Neuronal stem cell (in vitro differentiated cells): Measurements from ENCODE around the gene LDB2.

Experiments used
- DNase-seq: peaks from one replicate; pipeline ENCODE4 v3.0.0-alpha.2; 2013; ENCODE audit warnings: low spot score
- H2AFZ ChIP-seq: one replicate; pipeline ENCODE4 v1.6.1; 2013; ENCODE audit warnings: mild to moderate bottlenecking, low read length, inconsistent platforms
- H2AK5ac ChIP-seq: 2 replicates; pipeline ENCODE4 v1.6.1; 2013; ENCODE audit warnings: low read depth, mild to moderate bottlenecking, inconsistent platforms, low read length, moderate library complexity, mixed read lengths
- H2BK120ac ChIP-seq: 2 replicates; pipeline ENCODE4 v1.6.1; 2013; ENCODE audit warnings: low read depth, mild to moderate bottlenecking, inconsistent platforms, low read length, moderate library complexity, mixed read lengths
- H2BK12ac ChIP-seq: one replicate; pipeline ENCODE4 v1.6.1; 2013; ENCODE audit warnings: low read length, inconsistent platforms
- H2BK15ac ChIP-seq: 2 replicates; pipeline ENCODE4 v1.6.1; 2013; ENCODE audit warnings: mild to moderate bottlenecking, low read length, inconsistent platforms, mixed read lengths
- H2BK5ac ChIP-seq: one replicate; pipeline ENCODE4 v1.6.1; 2013; ENCODE audit warnings: inconsistent platforms, mild to moderate bottlenecking, low read length, moderate library complexity
- H3K14ac ChIP-seq: one replicate; pipeline ENCODE4 v1.6.1; 2013; ENCODE audit warnings: low read length, inconsistent platforms
- H3K18ac ChIP-seq: 2 replicates; pipeline ENCODE4 v1.6.1; 2013; ENCODE audit warnings: low read length, inconsistent platforms
- H3K23ac ChIP-seq: 2 replicates; pipeline ENCODE4 v1.6.1; 2013; ENCODE audit warnings: low read depth, mild to moderate bottlenecking, mixed read lengths, low read length, inconsistent platforms; ENCODE audit not compliant: poor library complexity
- H3K27ac ChIP-seq: replicated peaks from 3 replicates; pipeline ENCODE4 v1.5.1; 2013; ENCODE audit warnings: low read length, inconsistent platforms
- H3K27me3 ChIP-seq, 3 experiments: 2 replicates each; pipeline ENCODE4 v1.6.1; 2013; ENCODE audit warnings: low read length in 3 of 3, mild to moderate bottlenecking in 2 of 3, inconsistent platforms in 1 of 3, low read depth in 1 of 3, mixed read lengths in 1 of 3, moderate library complexity in 1 of 3; ENCODE audit not compliant: control insufficient read depth in 3 of 3, insufficient read depth in 3 of 3
- H3K36me3 ChIP-seq, 2 donors: replicated peaks in 1 of 2; 2 replicates each; pipeline ENCODE4 v1.6.1; 2013; ENCODE audit warnings: low read length in 2 of 2; ENCODE audit not compliant: control insufficient read depth in 2 of 2, insufficient read depth in 2 of 2
- H3K4ac ChIP-seq: 2 replicates; pipeline ENCODE4 v1.6.1; 2013; ENCODE audit warnings: inconsistent platforms, mild to moderate bottlenecking, low read length, moderate library complexity
- H3K4me1 ChIP-seq, 2 donors: 1 replicate in 1 of 2; 2 replicates in 1 of 2; pipeline ENCODE4 v1.6.1; 2013; ENCODE audit warnings: low read length in 2 of 2, low read depth in 1 of 2; ENCODE audit not compliant: control insufficient read depth in 2 of 2, insufficient read depth in 1 of 2
- H3K4me2 ChIP-seq: one replicate; pipeline ENCODE4 v1.6.1; 2013; ENCODE audit warnings: mild to moderate bottlenecking, low read length, inconsistent platforms; ENCODE audit not compliant: insufficient read depth, poor library complexity, severe bottlenecking
- H3K4me3 ChIP-seq, 2 donors: 2 replicates each; pipeline ENCODE4 v1.5.1; 2013; ENCODE audit warnings: low read length in 2 of 2, mild to moderate bottlenecking in 2 of 2, inconsistent platforms in 1 of 2, moderate library complexity in 1 of 2
- H3K79me1 ChIP-seq: one replicate; pipeline ENCODE4 v1.6.1; 2013; ENCODE audit warnings: low read depth, mild to moderate bottlenecking, inconsistent platforms, low read length, moderate library complexity
- H3K9ac ChIP-seq: one replicate; pipeline ENCODE4 v1.6.1; 2013; ENCODE audit warnings: mild to moderate bottlenecking, low read depth, low read length, inconsistent platforms; ENCODE audit not compliant: poor library complexity
- H3K9me3 ChIP-seq, 2 donors: replicated peaks in 1 of 2; 2 replicates each; pipeline versions ENCODE3 to v1.6.1; 2013; ENCODE audit warnings: low read length in 2 of 2, mild to moderate bottlenecking in 2 of 2, inconsistent platforms in 1 of 2, low read depth in 1 of 2, mixed read lengths in 1 of 2, moderate library complexity in 1 of 2; ENCODE audit not compliant: control insufficient read depth in 2 of 2, insufficient read depth in 1 of 2
- H4K8ac ChIP-seq: one replicate; pipeline ENCODE4 v1.6.1; 2013; ENCODE audit warnings: low read depth, mild to moderate bottlenecking, inconsistent platforms, low read length, moderate library complexity
- H4K91ac ChIP-seq: one replicate; pipeline ENCODE4 v1.6.1; 2013; ENCODE audit warnings: low read length, low read depth, mild to moderate bottlenecking, inconsistent platforms; ENCODE audit not compliant: poor library complexity
- WGBS, 2 donors: extraction: QIAGEN DNeasy Blood & Tissue Kit; methylation state at CpG; one replicate each; pipeline ENCODE4 v1.1.7; 2013; ENCODE audit warnings: missing lambda C conversion rate in 2 of 2, mixed read lengths in 1 of 2; ENCODE audit not compliant: insufficient read length in 2 of 2, insufficient replicate concordance in 1 of 2; ENCODE audit errors: extremely low coverage in 2 of 2; 5-methylcytosine and 5-hydroxymethylcytosine counted together

Gene LDB2

DNA sequence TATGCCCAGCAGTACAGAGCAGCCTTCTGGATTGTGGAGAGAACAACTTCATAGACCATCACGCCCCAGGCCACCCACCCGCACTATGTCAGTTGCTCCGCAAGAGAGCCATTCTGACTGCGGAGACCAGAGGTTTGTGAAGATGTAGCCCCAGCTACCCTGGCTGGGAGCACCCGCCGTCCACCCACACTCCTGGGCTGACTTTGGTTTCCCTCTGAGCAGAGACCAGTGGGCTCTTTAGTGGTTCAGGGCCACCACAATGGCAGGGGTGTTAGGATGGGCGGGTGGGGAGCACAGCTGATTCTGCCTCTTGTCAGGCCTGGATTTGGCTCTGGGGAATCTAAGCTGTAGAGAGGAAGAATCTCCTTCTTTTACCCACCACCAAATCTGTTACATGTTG, 313.4 kb downstream of the LDB2 start:
- no peak overlapping the region for H2BK5ac ChIP-seq
- H4K91ac ChIP-seq = no peak overlapping the region
- H3K36me3 ChIP-seq = no peaks in the 10 kb centered on the region
- no peak overlapping the region for H3K23ac ChIP-seq
- DNase-seq = no peak
- H3K27ac ChIP-seq = no peak overlapping the region
- H2AFZ ChIP-seq = no peak overlapping the region
- no peak overlapping the region for H2BK120ac ChIP-seq
- H4K8ac ChIP-seq = no peak overlapping the region
- no peak overlapping the region for H3K4me2 ChIP-seq
- no peak overlapping the region for H3K4me3 ChIP-seq
- no peak overlapping the region for H3K18ac ChIP-seq
- peaks cover under 1 to 2% of the 10 kb centered on the region in 2 donors for H3K4me1 ChIP-seq
- no peaks in the 10 kb centered on the region for H3K9me3 ChIP-seq
- H3K4ac ChIP-seq = no peak overlapping the region
- H2BK15ac ChIP-seq = no peak overlapping the region
- no peak overlapping the region for H3K14ac ChIP-seq
- H3K9ac ChIP-seq = no peak overlapping the region
- H2BK12ac ChIP-seq = no peak overlapping the region
- H3K79me1 ChIP-seq = no peaks in the 10 kb centered on the region
- no peaks in the 10 kb centered on the region for H3K27me3 ChIP-seq
- no CpG with 5 or more reads among the region's 7 CpGs for WGBS, 2 donors
- no peak overlapping the region for H2AK5ac ChIP-seq

DNA sequence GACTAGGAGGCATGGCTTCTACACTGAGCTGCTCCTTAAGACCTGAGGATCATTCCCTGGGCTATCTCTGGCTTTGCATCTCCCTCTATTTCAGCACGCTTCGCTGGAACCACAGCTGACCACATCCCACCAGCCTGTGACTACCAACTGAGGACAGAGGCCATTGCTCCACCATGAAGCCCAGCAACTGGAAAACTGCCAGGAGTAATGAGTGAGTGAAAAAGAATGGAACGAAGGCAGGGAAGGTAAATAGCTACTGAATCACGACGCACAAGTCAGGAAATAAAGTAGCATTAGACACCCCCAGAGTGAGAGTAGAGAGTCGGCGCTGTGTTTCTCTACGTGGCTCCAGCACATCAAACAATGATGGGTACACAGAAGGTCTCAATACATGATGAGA, 314.7 kb downstream of the LDB2 start:
- no peaks in the 10 kb centered on the region for H3K36me3 ChIP-seq

DNA sequence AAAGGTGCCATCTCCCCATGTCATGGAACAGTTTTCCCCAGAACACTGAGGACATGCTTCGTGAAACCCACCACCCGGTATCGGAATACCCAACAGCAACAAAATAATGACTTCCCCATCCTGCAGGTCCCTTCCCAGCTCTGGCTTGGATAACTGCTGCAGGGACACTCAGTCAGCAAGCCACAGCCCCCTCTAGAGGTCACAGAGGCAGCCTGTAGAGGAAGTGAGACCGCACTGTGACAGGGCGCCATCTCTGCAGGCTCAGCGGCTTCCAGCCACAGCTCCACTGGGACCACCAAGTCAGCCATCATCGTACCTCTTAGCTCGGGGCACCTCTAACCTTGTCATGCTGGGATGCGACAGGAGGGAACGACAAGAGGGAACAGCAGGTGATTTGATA, 315.9 kb downstream of the LDB2 start:
- no peaks in the 10 kb centered on the region for H3K79me1 ChIP-seq
- no peak for DNase-seq
- no peaks in the 10 kb centered on the region for H3K9me3 ChIP-seq
- H3K4ac ChIP-seq = no peak overlapping the region
- no peak overlapping the region for H3K18ac ChIP-seq
- H3K4me3 ChIP-seq = no peak overlapping the region
- WGBS, 2 donors = no CpG with 5 or more reads among the region's 10 CpGs
- no peak overlapping the region for H3K9ac ChIP-seq
- no peak overlapping the region for H3K23ac ChIP-seq
- peaks cover 2 to 5% of the 10 kb centered on the region in 2 donors for H3K4me1 ChIP-seq
- no peak overlapping the region for H2BK5ac ChIP-seq
- H3K14ac ChIP-seq = no peak overlapping the region
- no peak overlapping the region for H2AK5ac ChIP-seq
- H3K27me3 ChIP-seq = no peaks in the 10 kb centered on the region
- H4K91ac ChIP-seq = no peak overlapping the region
- H2AFZ ChIP-seq = no peak overlapping the region
- peak overlapping the region; percentile 29 for H4K8ac ChIP-seq
- H2BK120ac ChIP-seq = no peak overlapping the region
- H3K27ac ChIP-seq = no peak overlapping the region
- no peak overlapping the region for H2BK12ac ChIP-seq
- H3K4me2 ChIP-seq = no peak overlapping the region
- no peaks in the 10 kb centered on the region for H3K36me3 ChIP-seq
- H2BK15ac ChIP-seq = no peak overlapping the region

More for the DNA sequence above, 314.7 kb downstream of the LDB2 start:
- no peak for DNase-seq
- Histone ChIP-seq H3K4me1 (peaks cover 2 to 5% of the 10 kb centered on the region in 2 donors), H3K4ac (no peak overlapping the region), H3K23ac (no peak overlapping the region), H2BK120ac (no peak overlapping the region), H2BK12ac (no peak overlapping the region), H2BK15ac (no peak overlapping the region), H2AK5ac (no peak overlapping the region), H3K4me2 (no peak overlapping the region), H2AFZ (no peak overlapping the region), H3K9ac (no peak overlapping the region), H4K8ac (no peak overlapping the region), H3K14ac (no peak overlapping the region), H2BK5ac (no peak overlapping the region), H3K4me3 (no peak overlapping the region), H3K9me3 (no peaks in the 10 kb centered on the region), H3K27me3 (no peaks in the 10 kb centered on the region), H3K18ac (no peak overlapping the region), H3K79me1 (no peaks in the 10 kb centered on the region), H3K27ac (no peak overlapping the region), H4K91ac (no peak overlapping the region)
- WGBS, 2 donors = no CpG with 5 or more reads among the region's 8 CpGs

DNA sequence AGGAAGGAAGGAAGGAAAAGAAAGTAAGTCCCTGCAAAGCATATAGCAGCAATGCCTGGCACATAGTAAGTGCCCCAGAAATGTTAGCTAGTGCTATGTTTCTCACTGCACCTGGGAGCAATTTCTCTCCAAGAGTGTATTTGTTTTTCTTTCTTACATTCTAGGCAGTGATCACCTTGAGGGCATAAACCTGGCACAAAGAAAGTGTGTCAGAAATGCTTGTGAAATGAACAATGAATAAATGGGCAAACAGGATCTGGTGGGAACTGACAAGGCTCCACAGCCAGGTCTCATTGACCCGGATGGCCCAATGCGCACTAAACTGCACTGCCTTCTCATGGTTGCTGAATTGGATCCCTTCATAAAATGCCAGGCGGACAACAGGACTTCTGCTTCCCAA, 316.4 kb downstream of the LDB2 start:
- H3K23ac ChIP-seq = no peak overlapping the region
- H2BK15ac ChIP-seq = no peak overlapping the region
- H3K4me1 ChIP-seq = peaks cover 2 to 5% of the 10 kb centered on the region in 2 donors
- WGBS, 2 donors = no CpG with 5 or more reads among the region's 3 CpGs
- no peak overlapping the region for H2AFZ ChIP-seq
- no peak overlapping the region for H3K18ac ChIP-seq
- no peak overlapping the region for H2BK12ac ChIP-seq
- no peak overlapping the region for H3K4me2 ChIP-seq
- no peak overlapping the region for H4K91ac ChIP-seq
- H3K27ac ChIP-seq = no peak overlapping the region
- no peak overlapping the region for H3K14ac ChIP-seq
- peak overlapping the region; percentile 29 for H4K8ac ChIP-seq
- H2AK5ac ChIP-seq = no peak overlapping the region
- no peaks in the 10 kb centered on the region for H3K27me3 ChIP-seq
- no peaks in the 10 kb centered on the region for H3K79me1 ChIP-seq
- H3K4ac ChIP-seq = no peak overlapping the region
- no peak overlapping the region for H2BK120ac ChIP-seq
- no peak overlapping the region for H3K9ac ChIP-seq
- no peak overlapping the region for H3K4me3 ChIP-seq
- no peak for DNase-seq
- H2BK5ac ChIP-seq = no peak overlapping the region
- no peaks in the 10 kb centered on the region for H3K9me3 ChIP-seq
- H3K36me3 ChIP-seq = no peaks in the 10 kb centered on the region
